NB4 (cell line): Measurements from ENCODE around the gene PUM1.

ENCODE experiments used
- CTCF ChIP-seq: IDR thresholded peaks from one replicate; pipeline ENCODE4 v1.5.1; 2012; ENCODE audit warnings: low read depth, low read length
- MAX ChIP-seq: IDR thresholded peaks from 2 replicates; pipeline ENCODE4 v1.6.1; 2011; ENCODE audit warnings: low read depth, low read length
- POLR2A ChIP-seq: IDR thresholded peaks from 2 replicates; pipeline ENCODE4 v1.6.1; 2011; ENCODE audit warnings: mild to moderate bottlenecking; ENCODE audit not compliant: insufficient read length; ENCODE audit errors: extremely low read depth

DNA sequence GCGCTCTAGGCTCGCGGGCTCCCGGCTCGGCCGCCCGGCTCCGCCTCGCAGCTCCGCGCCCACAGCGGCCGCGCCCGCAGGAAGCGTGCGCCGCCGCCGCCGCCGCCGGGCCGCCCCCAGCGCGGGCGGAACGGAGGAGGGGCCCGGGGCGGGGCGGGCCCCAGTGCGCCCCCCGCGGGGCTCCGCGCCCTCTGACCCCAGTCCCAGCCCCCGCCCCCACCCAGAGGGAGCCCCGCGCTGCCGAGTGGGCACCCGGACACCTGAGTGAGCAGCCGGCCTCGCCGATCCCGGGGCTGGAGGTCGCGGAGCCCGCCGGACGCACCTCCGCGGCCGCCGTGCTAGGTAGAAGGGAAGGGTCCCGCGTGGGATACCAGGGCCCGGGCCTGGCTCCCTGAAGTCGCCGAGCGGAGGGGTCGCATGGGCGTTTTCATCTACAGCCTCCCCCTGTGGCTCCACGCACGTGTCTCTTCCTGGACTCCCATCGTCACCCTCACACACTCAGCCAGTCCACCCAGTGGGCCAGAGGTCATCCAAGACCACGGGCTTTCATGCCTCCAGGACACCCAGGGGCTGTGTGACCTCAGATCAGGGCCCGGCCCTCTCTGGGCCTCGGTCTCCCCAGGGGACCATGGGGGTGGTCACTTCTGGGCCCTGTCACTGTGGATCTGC, 156.7 kb downstream of the PUM1 start, which contains the start of gene SDC3:
- TF ChIP-seq CTCF (no peak), POLR2A (no peak), MAX (no peak)
